Sigmoid colon (tissue), 7 donors: ENCODE measurements around the gene PPP1R2. TPM values are rescaled to one million over a fixed set of nuclear protein-coding genes. Genes with fewer than 3 reads are reported as not detected.

Source experiments
- DNase-seq: peaks from one replicate; pipeline ENCODE4 v3.0.0-alpha.2; 2019
- H3K27ac ChIP-seq, 4 donors: fragments of 200-600 bp; sonication (generic); one replicate each; pipeline ENCODE4 v1.5.1; 2016 to 2019; ENCODE audit warnings: mild to moderate bottlenecking in 1 of 4
- H3K27me3 ChIP-seq, 3 donors: fragments of 200-600 bp; sonication (generic); one replicate each; pipeline ENCODE4 v1.5.1; 2019; ENCODE audit warnings: mild to moderate bottlenecking in 1 of 3
- H3K36me3 ChIP-seq, 4 donors: fragments of 200-600 bp; sonication (generic); one replicate each; pipeline ENCODE4 v1.5.1; 2016 to 2019
- H3K4me1 ChIP-seq, 4 donors: fragments of 200-600 bp; sonication (generic); one replicate each; pipeline ENCODE4 v1.5.1; 2017 to 2019
- H3K4me3 ChIP-seq, 4 donors: fragments of 200-600 bp; sonication (generic); one replicate each; pipeline ENCODE4 v1.5.1; 2017 to 2019; ENCODE audit warnings: mild to moderate bottlenecking in 2 of 4, moderate library complexity in 1 of 4
- H3K9me3 ChIP-seq, 4 donors: fragments of 200-600 bp in 3 of 4; sonication (generic) in 3 of 4; one replicate each; pipeline versions ENCODE4 v1.5.1 to v1.6.1; 2013 to 2019
- CTCF ChIP-seq, 4 experiments: fragments of 450-650 bp in 3 of 4; fragments of 200-600 bp in 1 of 4; IDR thresholded peaks; one replicate each; pipeline ENCODE4 v1.5.1; 2016 to 2019; ENCODE audit warnings: antibody characterized with exemption in 4 of 4, mild to moderate bottlenecking in 3 of 4, moderate library complexity in 2 of 4
- EP300 ChIP-seq, 4 donors: sonication (generic); formaldehyde crosslinking; IDR thresholded peaks; one replicate each; pipeline ENCODE4 v1.6.1; 2017; ENCODE audit warnings: antibody characterized with exemption in 4 of 4
- POLR2A ChIP-seq, 2 donors: fragments of 450-650 bp; IDR thresholded peaks; one replicate each; pipeline ENCODE4 v1.6.1; 2016; ENCODE audit warnings: antibody characterized with exemption in 2 of 2, mild to moderate bottlenecking in 2 of 2, moderate library complexity in 2 of 2
- POLR2AphosphoS5 ChIP-seq, 4 donors: sonication (generic); formaldehyde crosslinking; IDR thresholded peaks; one replicate each; pipeline ENCODE4 v1.6.1; 2017; ENCODE audit warnings: antibody characterized with exemption in 4 of 4
- WGBS, 2 donors: extraction: QIAGEN DNeasy Blood & Tissue Kit; methylation state at CpG; one replicate each; pipeline ENCODE4 v1.1.7; 2013; 5-methylcytosine and 5-hydroxymethylcytosine counted together
- intact Hi-C: fragments of 100-400 bp; cut with DNase I; formaldehyde crosslinking; loops from one replicate; pipeline ENCODE4 v1.15.1; 2023
- polyA plus RNA-seq, 3 donors: library from polyadenylated mRNA; stranded (reverse); fragments of 200-250 nt; gene quantifications; one replicate each; pipeline ENCODE4 v1.2.3, GENCODE V29; 2013
- total RNA-seq, 4 donors: library from RNA; depleted of rRNA; stranded (reverse); fragments of >200 nt; gene quantifications; one replicate each; pipeline ENCODE4 v1.1.0, GENCODE V29; 2016
- donor health status: healthy with polysubstance abuse.
- donor health status: Bipolar disorder and iron deficiency.
- donor health status: healthy.

PPP1R2 gene
- total and polyA plus RNA-seq, 7 donors: 30.6 to 126 (median 69.9) TPM

- Histone ChIP-seq H3K36me3 (no peaks in the 10 kb centered on the region), H3K4me1 (no peaks in the 10 kb centered on the region), H3K4me3 (no peak overlapping the region), H3K27me3 (peaks cover 0 to 1% (median 0%) of the 10 kb centered on the region in 3 donors), H3K27ac (no peak overlapping the region), H3K9me3 (no peaks in the 10 kb centered on the region)
- intact Hi-C loops: no loop called here
- no peak for DNase-seq
- no peak for TF ChIP-seq EP300 (IDR thresholded peaks at IDR 0.05)
- TF ChIP-seq POLR2AphosphoS5 (IDR thresholded peaks at IDR 0.05): no peak
- TF ChIP-seq POLR2A (IDR thresholded peaks at IDR 0.05): no peak
- TF ChIP-seq CTCF (IDR thresholded peaks at IDR 0.05): no peak
- 94 to 96% methylated on average over 19 of the region's 19 CpGs for WGBS, 2 donors
These were observed 30.7 kb upstream of the PPP1R2 start for GRCh38 chr3:195573611-195574496.

- intact Hi-C loops: no loop called here
- TF ChIP-seq POLR2A (IDR thresholded peaks at IDR 0.05) (no peak), CTCF (IDR thresholded peaks at IDR 0.05) (no peak), POLR2AphosphoS5 (IDR thresholded peaks at IDR 0.05) (no peak), EP300 (IDR thresholded peaks at IDR 0.05) (no peak)
- Histone ChIP-seq H3K9me3 (no peaks in the 10 kb centered on the region), H3K36me3 (no peaks in the 10 kb centered on the region), H3K4me3 (no peak overlapping the region), H3K4me1 (no peaks in the 10 kb centered on the region), H3K27ac (no peak overlapping the region), H3K27me3 (peaks cover 0 to 24% (median 0%) of the 10 kb centered on the region in 3 donors)
- WGBS, 2 donors: 93 to 94% methylated on average over 6 of the region's 6 CpGs
- no peak for DNase-seq
These were observed 28.2 kb upstream of the PPP1R2 start for GRCh38 chr3:195571361-195571760.

GRCh38 chr3:195570912-195571311, 27.8 kb upstream of the PPP1R2 start:
- intact Hi-C loops: no loop called here
- H3K27me3 ChIP-seq: peaks cover 0 to 29% (median 0%) of the 10 kb centered on the region in 3 donors
- TF ChIP-seq POLR2AphosphoS5 (IDR thresholded peaks at IDR 0.05): no peak
- TF ChIP-seq EP300 (IDR thresholded peaks at IDR 0.05): no peak
- TF ChIP-seq POLR2A (IDR thresholded peaks at IDR 0.05): no peak
- TF ChIP-seq CTCF (IDR thresholded peaks at IDR 0.05): no peak
- no peak for DNase-seq
- no peak overlapping the region for H3K4me3 ChIP-seq
- no peak overlapping the region for H3K27ac ChIP-seq
- no peaks in the 10 kb centered on the region for H3K9me3 ChIP-seq
- WGBS, 2 donors: 94% methylated on average over 9 of the region's 9 CpGs
- H3K36me3 ChIP-seq: no peaks in the 10 kb centered on the region
- H3K4me1 ChIP-seq: no peaks in the 10 kb centered on the region

GRCh38 chr3:195570344-195570743, 27.2 kb upstream of the PPP1R2 start:
- Histone ChIP-seq H3K27ac (no peak overlapping the region), H3K4me1 (no peaks in the 10 kb centered on the region), H3K27me3 (peaks cover 0 to 34% (median 0%) of the 10 kb centered on the region in 3 donors), H3K36me3 (no peaks in the 10 kb centered on the region), H3K9me3 (no peaks in the 10 kb centered on the region), H3K4me3 (no peak overlapping the region)
- DNase-seq: no peak
- WGBS, 2 donors: 73 to 74% methylated on average over 6 of the region's 6 CpGs
- TF ChIP-seq CTCF (IDR thresholded peaks at IDR 0.05) (no peak), POLR2AphosphoS5 (IDR thresholded peaks at IDR 0.05) (no peak), EP300 (IDR thresholded peaks at IDR 0.05) (no peak), POLR2A (IDR thresholded peaks at IDR 0.05) (no peak)
- intact Hi-C loops: no loop called here
